ENCODE measurements around the gene ZNF584. TPM values are rescaled to one million over a fixed set of nuclear protein-coding genes. Genes with fewer than 3 reads are reported as not detected.

The ZNF584 gene
- 16.7 TPM for total RNA-seq

GRCh38 chr19:58408152-58409009 lies at the start of gene ZNF584:
TSS of gene ZNF584 (plus strand) at chr19:58408649. CDS start at chr19:58409148, 499 bp downstream.
- intact Hi-C loops (cut with DNase I), result no loop called here
- Histone ChIP-seq H3K27ac (peak within 1 kb of the TSS; percentile 82), H3K36me3 (no peaks in the 10 kb centered on the region), H3K27me3 (no peaks in the 10 kb centered on the region), H3K4me1 (peaks cover 25% of the 10 kb centered on the region), H3K9me3 (no peaks in the 10 kb centered on the region), H3K4me3 (peak within 1 kb of the TSS; percentile 63 to 84)
- DNase-seq (ENCODE audit: extremely low spot score in 2 of 2), result no peak
- TF ChIP-seq CTCF (IDR thresholded peaks at IDR 0.05) (no peak), POLR2A (IDR thresholded peaks at IDR 0.05) (peak in 1 of 2 donors; percentile 78), POLR2AphosphoS5 (IDR thresholded peaks at IDR 0.05; ENCODE audit: insufficient read depth in 1 of 2, low read depth in 1 of 2) (peak; percentile 91 to 93)

- no peaks in the 10 kb centered on the region for H3K36me3 ChIP-seq
- TF ChIP-seq POLR2A (IDR thresholded peaks at IDR 0.05), result no peak
- no peaks in the 10 kb centered on the region for H3K27me3 ChIP-seq
- H3K27ac ChIP-seq, result peak overlapping the region; percentile 79
- peak overlapping the region; percentile 65 to 93 for H3K4me3 ChIP-seq
- peaks cover 22% of the 10 kb centered on the region for H3K4me1 ChIP-seq
- no peak for DNase-seq (ENCODE audit: extremely low spot score in 2 of 2)
- intact Hi-C loops (cut with DNase I), result no loop called here
- H3K9me3 ChIP-seq, result no peaks in the 10 kb centered on the region
Observed at GRCh38 chr19:58361900-58362271, 46.6 kb upstream of the ZNF584 start.

GRCh38 chr19:58362272-58362994 lies 46.0 kb upstream of the ZNF584 start, which contains the start of gene ZNF497:
TSS of gene ZNF497 (minus strand) at chr19:58362751. CDS start at chr19:58357635, 5,116 bp downstream.
- peak within 1 kb of the TSS; percentile 65 to 93 for H3K4me3 ChIP-seq
- peak in 1 of 2 donors; percentile 93 for DNase-seq (ENCODE audit: extremely low spot score in 2 of 2)
- H3K27me3 ChIP-seq, result no peaks in the 10 kb centered on the region
- H3K9me3 ChIP-seq, result no peaks in the 10 kb centered on the region
- intact Hi-C loops (cut with DNase I), result no loop called here
- TF ChIP-seq POLR2A (IDR thresholded peaks at IDR 0.05), result peak in 1 of 2 donors; percentile 30
- peak; percentile 87 to 94 for TF ChIP-seq POLR2AphosphoS5 (IDR thresholded peaks at IDR 0.05; ENCODE audit: insufficient read depth in 1 of 2, low read depth in 1 of 2)
- TF ChIP-seq CTCF (IDR thresholded peaks at IDR 0.05), result peak in 1 of 3 experiments; percentile 9
- peaks cover 17% of the 10 kb centered on the region for H3K4me1 ChIP-seq
- no peaks in the 10 kb centered on the region for H3K36me3 ChIP-seq
- H3K27ac ChIP-seq, result peak within 1 kb of the TSS; percentile 79

GRCh38 chr19:58364146-58364545 lies 44.3 kb upstream of the ZNF584 start:
- Histone ChIP-seq H3K4me1 (peaks cover 12% of the 10 kb centered on the region), H3K4me3 (no peak overlapping the region), H3K27me3 (no peaks in the 10 kb centered on the region), H3K9me3 (no peaks in the 10 kb centered on the region), H3K36me3 (no peaks in the 10 kb centered on the region), H3K27ac (no peak overlapping the region)
- no peak for DNase-seq (ENCODE audit: extremely low spot score in 2 of 2)
- intact Hi-C loops (cut with DNase I), result no loop called here
- TF ChIP-seq POLR2AphosphoS5 (IDR thresholded peaks at IDR 0.05; ENCODE audit: insufficient read depth in 1 of 2, low read depth in 1 of 2) (no peak), CTCF (IDR thresholded peaks at IDR 0.05) (no peak), POLR2A (IDR thresholded peaks at IDR 0.05) (no peak)

- no peaks in the 10 kb centered on the region for H3K27me3 ChIP-seq
- no peak overlapping the region for H3K4me3 ChIP-seq
- DNase-seq (ENCODE audit: extremely low spot score in 2 of 2), result peak in 1 of 2 donors; percentile 77
- TF ChIP-seq POLR2A (IDR thresholded peaks at IDR 0.05) (no peak), CTCF (IDR thresholded peaks at IDR 0.05) (no peak), POLR2AphosphoS5 (IDR thresholded peaks at IDR 0.05; ENCODE audit: insufficient read depth in 1 of 2, low read depth in 1 of 2) (no peak)
- no peaks in the 10 kb centered on the region for H3K9me3 ChIP-seq
- no peaks in the 10 kb centered on the region for H3K36me3 ChIP-seq
- no peak overlapping the region for H3K27ac ChIP-seq
- peaks cover 8% of the 10 kb centered on the region for H3K4me1 ChIP-seq
- intact Hi-C loops (cut with DNase I), result no loop called here
Observed at GRCh38 chr19:58366585-58367430, 41.6 kb upstream of the ZNF584 start.

Data from vagina (tissue), 2 donors.